GM20431 (cell line): ENCODE data around the gene SETD7.

Experiments
- in situ Hi-C: fragments of 300-500 bp; cut with MseI, MboI; formaldehyde crosslinking; loops from one replicate; pipeline ENCODE4 v1.15.0; 2020; ENCODE audit warnings: low sequenced_read_pairs; ENCODE audit not compliant: unreplicated experiment

SETD7 gene

DNA sequence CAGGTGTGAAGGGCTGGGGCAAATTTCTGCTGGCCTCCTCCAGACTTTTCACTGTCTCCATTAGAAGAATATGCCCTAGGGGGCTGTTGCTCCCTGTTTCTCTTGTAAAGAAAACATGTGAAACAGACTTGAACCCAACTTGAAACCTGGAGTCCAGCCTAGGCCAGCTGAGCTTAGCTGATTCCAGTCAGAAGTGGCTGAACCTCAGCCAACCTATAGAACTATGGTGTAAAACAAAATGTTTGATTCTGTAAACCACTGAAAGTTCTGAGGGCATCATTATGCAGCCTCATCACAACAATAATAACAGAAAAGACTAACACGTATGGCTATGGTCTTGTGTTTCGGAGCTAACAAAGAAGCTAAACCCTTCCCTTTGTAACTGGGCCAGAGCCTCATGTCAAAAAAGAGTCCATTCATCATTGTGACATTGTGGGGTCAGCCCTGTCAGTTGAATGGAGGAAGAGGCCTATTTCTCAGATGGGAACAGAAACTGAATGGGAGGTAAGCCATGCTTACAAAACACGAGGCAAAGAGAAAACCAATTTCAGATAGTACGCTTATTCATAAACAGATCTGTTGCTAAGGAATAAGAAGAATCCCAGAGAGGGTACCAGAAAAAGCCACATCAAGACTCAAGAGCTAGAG, 34.1 kb downstream of the SETD7 start:
- in situ Hi-C loops = no loop called here

DNA sequence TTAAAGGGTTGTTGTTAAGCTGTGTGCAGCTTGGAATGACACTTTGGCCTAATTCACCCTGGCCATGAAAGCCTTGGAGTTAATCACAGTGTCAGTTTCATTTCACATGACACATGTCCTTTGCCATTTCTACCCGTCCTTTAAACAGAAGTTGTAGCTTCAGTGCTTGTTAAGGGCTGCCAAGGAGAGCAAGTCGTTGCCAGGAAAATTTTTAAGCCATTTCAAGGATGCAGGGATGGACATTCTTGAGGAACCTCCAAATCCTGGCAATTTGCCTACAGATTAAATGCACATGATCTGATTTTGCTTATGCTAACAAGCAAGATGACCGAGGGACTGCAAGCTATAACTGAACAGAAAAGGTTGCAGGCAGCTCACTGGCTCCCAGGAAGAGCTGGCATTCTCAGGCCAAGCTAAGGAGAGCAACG, 40.5 kb downstream of the SETD7 start:
- in situ Hi-C loops = no loop called here

GRCh38 chr4:139514382-139515059, 41.5 kb downstream of the SETD7 start:
- in situ Hi-C loops = no loop called here

DNA sequence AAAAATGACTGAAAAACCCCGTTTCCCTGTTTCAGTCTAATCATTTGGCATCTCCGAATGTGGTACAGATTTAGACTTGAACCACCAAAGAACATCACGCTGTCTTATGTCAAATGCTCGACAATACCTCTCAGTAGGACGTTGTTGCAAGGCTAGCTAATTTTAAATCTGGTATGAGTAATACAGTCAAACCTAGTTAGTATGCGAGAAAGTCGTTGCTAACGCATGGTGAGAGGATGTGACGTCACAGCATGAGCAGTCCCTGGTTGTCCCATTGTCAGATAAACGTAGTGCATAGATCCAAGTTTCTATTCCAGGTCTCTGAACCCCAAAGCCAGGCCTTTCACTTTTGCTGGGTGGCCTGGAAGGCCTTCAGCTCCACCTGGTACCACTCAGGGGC, 44.7 kb downstream of the SETD7 start:
- in situ Hi-C loops = no loop called here

- in situ Hi-C loops = no loop called here
Observed at GRCh38 chr4:139509727-139510410, 46.1 kb downstream of the SETD7 start.

DNA sequence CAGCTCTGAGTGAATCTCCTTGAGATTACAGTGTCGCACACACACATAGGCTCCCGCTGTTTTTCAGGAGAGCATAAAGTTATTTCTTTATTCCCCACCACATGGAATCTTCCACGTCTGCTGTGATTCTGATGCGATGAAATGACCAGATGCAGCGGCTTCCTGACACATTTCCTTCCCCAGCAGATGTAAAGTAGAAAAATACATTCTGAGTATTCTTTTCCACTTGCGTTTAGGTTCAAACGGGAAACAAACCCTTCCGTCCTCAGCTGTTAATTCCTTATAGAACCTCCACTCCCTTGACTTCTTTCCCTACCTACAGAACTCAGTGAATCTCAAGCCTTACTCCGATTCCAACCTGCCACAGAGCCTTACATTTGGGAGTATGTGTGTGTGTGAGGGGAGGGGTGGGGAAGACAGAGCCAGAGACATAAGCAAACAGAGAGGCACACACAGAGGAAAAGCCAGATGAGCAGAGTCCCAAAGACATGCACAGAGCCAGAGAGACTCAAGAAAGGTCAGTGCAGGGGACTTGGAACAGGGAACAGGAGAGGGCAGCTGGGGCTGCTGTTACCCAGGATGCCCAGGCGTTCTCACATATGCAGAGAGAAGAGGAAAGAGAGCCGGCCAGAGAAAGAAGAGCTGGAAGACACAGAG, 47.3 kb downstream of the SETD7 start:
- in situ Hi-C loops = no loop called here

- in situ Hi-C loops = no loop called here
Observed at GRCh38 chr4:139506774-139507173, 49.2 kb downstream of the SETD7 start.

GRCh38 chr4:139503622-139504166, 52.3 kb downstream of the SETD7 start:
- in situ Hi-C loops = no loop called here

DNA sequence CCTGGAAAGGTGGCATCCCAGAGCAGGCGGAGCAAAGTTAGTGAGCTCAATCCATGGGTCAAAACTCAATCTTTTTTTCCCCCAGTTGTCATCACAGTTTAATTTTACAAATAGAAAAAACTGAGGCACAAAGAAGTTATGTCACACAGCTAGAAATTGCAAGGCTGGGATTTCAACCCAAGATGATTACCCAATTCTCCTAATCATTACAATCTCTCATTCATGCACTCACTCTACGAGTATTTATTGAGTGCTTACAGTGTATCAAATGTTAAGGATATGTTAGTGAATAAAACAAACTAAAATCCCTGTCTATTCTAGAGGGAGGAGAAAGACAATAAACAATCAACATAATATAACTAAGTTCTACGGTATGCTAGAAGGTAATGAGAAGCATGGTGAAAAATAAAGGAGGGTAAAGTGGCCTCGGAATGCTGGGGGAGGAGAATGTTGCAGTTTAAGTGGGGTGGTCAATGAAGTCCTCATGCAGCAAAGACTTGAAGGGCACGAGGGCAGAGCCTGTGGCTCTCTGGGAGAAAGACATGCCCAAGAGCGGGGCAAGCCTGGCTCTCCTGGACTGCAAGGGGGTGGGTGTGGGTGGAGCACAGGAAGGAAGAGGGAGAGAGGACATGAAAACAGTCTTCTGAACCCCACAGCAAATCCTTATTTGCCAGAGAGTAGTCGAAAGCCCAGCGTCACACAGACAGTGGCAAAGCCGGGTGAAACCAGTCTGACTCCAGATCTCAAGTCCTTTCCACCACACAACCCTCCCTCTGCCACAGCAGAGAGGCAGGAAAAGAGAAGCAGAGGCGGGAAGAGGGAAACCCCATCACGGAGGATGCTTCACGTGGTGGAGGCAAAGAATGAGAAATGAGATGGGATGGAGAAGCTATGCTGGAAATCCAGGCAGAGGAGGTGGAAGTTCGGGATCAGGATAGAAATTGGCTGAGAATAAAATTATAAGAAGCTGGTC, 53.8 kb downstream of the SETD7 start:
- in situ Hi-C loops = no loop called here

DNA sequence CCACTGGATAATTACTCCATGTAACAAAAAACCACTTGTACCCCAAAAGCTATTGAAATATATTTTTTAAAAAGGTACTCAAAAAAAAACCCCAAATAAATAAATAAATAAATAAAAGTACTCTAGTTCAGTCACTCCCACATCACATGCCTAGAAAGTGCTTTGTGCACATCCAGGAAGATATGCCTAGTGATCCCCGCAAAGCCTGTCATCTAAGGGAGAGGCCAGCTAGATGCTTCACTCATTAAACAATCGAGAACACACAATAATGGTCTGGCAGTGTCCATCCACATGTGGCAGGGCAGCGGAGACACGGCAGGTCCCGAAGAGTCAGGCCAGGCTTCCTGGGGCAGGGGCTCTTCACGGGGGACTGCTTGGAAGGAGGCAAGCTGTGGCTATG, 54.5 kb downstream of the SETD7 start:
- in situ Hi-C loops = no loop called here

DNA sequence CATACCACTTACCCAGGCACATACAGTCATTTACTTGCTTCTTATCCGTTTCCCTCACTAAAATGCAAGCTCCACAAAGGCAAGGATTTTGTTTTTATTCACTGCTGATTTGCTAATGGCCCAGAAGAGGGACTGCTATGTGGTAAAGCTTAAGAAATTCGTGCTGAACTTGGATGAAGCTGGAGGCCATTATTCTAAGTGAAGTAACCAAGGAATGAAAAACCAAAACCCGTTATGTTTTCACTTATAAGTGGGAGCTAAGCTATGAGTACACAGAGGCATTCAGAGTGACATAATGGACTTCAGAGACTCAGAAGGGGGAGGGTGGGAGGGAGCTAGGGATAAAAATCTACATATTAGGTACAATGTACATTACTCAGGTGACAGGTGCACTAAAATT, 54.9 kb downstream of the SETD7 start:
- in situ Hi-C loops = no loop called here

DNA sequence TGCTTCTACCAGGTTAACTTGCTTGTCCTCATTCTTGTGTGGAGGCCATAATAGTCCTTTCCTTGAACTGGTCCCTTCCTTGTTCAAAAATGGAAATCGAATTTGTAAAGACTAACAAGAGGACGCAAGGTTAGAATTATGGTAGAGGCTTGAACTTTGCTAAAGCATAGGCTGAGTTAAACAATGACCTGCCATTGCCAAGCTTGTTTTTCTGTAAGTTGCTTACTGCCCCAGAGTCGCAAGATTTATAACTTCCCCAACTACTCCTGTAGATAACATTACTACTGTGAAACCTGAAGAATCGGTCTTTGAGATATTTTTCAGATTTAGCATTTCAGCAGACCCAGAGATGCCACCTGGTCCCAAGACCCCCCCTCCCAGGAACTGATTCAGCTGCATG, 56.8 kb downstream of the SETD7 start:
- in situ Hi-C loops = no loop called here

DNA sequence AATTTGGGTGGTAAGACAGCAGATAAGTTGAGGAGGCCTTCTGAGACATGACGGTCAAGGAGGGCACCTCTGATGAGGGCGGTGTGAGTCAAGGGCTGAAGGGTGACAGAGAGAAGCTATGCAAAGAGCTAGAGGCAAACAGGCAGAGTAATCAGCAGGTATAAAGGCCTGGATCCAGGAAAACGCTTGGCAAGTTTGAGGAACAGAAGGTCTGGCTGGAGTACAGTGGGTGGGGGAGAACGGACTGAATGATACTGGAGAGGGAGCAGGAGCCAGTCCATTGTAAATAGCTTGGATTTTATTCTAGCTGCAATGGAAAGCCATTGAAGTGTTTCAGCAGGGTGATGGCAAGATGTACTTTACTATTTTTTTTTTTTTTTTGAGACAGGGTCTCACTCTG, 62.8 kb downstream of the SETD7 start:
- in situ Hi-C loops = no loop called here

- in situ Hi-C loops = no loop called here
Observed at GRCh38 chr4:139492429-139492828, 63.6 kb downstream of the SETD7 start.

GRCh38 chr4:139489638-139490037, 66.4 kb downstream of the SETD7 start:
- in situ Hi-C loops = no loop called here

- in situ Hi-C loops = no loop called here
Observed at GRCh38 chr4:139488442-139488841, 67.6 kb downstream of the SETD7 start.

DNA sequence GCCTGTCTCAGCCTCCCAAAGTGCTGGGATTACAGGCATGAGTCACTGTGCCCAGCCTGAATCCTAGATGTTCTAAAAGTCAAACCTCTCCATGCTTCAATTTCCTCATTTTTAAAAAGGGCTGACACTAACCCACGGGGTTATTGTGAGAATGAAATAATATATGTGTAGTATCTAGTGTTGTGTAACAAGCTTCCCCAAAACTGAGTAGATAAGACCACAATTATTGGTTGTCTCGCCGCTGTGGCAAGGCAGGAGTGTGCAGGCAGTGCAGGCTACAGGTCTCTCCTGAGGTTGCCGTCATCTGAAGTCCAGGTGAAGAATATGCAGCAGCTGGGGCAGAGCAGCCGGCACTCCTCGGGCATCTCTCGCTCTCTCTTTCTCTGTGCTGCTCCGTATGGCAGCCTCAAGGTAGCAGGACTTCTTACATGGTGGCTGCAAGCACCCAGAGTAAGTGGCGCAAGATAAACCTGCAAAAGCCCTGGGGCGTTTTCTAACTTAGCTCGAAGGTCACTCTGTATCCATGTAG, 71.2 kb downstream of the SETD7 start:
- in situ Hi-C loops = no loop called here

GRCh38 chr4:139483000-139483399, 73.0 kb downstream of the SETD7 start:
- in situ Hi-C loops = no loop called here

- in situ Hi-C loops = no loop called here
Observed at GRCh38 chr4:139481465-139481864, 74.6 kb downstream of the SETD7 start.
